Medulla oblongata (tissue), 1 donor: ENCODE data around the gene RAI1.
A peak's percentile ranks its signal among the peaks of the same experiment; 100 is the strongest.

Experiments used
- DNase-seq: peaks from one replicate; pipeline ENCODE4 v3.0.0-alpha.2; 2015; ENCODE audit errors: extremely low spot score

RAI1 gene

GRCh38 chr17:17719199-17719940 lies 38.1 kb downstream of the RAI1 start:
- DNase-seq, result no peak

DNA sequence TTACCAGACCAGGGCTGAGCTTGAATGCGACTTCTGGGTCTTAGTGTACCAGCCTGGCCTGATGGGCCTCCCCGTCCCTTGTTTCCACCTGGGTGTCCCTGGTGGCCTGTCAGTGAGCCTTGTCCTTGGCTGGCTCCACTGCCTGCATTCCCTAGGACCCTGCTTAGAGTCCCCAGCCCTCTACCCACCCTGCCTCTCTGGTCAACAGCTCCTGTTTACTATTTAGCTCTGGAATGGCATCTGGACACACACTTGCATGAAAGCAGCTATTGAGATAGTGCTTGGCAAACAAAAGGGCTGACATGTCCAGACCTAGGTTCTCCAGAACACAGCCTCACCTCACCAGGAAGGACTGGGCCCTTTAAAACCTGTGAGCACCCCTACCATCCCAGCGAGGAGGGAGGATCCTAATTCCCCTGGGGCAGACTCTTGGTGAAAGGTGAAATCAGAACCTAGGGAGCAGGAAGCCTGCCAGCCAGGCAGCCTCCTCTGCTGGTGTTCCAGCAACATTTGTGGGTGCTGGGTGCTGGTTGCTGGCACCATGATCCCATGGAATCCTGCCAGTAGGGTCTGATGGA lies 38.8 kb downstream of the RAI1 start:
- no peak for DNase-seq

DNA sequence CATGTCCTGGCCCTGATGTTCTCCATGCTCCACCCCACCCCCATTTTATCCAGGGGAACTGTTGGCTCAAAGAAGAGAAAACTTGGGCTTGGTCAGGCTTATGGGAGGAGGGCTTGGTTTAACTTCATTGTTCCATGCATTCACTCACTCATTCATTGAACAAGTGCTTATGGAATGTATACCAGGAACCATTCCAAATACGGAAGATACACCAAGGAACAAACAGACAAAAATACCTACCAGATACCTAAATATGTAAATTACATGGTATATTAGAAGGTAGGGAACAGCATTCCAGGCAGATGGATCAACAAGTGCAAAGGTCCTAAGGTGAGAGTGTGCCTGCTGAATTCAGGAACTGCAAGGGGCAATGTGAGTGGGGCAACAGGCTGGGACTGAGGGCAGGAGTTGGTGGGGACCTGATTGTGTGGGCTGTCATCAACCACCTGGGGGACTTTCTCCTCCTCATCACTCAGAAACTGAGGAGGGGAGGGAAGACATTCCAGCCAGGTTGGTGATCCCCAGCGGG lies 39.9 kb downstream of the RAI1 start:
- no peak for DNase-seq

DNA sequence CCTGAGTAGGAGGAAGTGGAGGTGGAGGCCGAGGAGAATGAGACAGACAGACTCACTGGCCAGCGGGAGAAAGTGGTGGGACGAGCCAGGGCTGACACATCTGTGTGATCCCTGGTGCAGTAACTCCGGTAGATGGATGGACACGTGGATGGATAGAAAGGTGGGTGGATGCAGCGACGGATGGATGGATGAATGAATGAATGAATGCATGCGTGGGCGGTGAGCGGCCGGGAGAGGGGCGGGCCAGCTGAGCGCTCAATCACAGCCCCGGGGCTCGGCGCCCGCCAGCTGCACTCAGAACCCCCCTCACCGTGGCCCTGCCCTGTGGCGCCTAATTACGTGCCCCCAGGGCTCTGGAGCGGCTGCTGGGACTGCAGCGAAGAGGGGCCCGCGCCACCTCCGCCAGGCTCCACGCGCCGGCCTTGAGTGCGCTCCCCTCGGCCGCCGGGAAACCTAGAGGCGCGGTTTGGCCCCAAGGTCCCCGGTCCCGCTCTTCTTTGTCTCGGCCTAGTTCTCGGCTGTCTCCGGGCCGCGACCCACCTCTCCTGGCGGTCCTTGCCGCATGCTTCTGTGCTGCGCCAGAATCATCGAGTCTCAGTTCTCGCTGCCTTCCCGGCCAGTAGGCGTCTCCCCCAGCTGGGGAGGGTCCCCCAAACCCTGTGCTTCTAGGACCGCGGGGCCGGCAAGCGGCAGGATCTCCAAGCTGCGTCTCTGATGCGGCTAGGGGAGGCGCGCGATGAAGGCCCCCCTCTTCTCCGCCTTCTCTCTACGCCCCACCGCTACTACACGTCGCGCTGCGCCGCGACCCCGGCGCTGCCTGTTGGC lies 41.0 kb downstream of the RAI1 start:
- no peak for DNase-seq

- no peak for DNase-seq
Observed at GRCh38 chr17:17722906-17723353, 41.7 kb downstream of the RAI1 start.

GRCh38 chr17:17723354-17724261 lies 42.4 kb downstream of the RAI1 start:
- peak; percentile 27 for DNase-seq

- DNase-seq, result no peak
Observed at GRCh38 chr17:17724307-17725010, 43.2 kb downstream of the RAI1 start.

GRCh38 chr17:17725011-17725751 lies 43.9 kb downstream of the RAI1 start:
- DNase-seq, result no peak

- no peak for DNase-seq
Observed at GRCh38 chr17:17725752-17726457, 44.6 kb downstream of the RAI1 start.

DNA sequence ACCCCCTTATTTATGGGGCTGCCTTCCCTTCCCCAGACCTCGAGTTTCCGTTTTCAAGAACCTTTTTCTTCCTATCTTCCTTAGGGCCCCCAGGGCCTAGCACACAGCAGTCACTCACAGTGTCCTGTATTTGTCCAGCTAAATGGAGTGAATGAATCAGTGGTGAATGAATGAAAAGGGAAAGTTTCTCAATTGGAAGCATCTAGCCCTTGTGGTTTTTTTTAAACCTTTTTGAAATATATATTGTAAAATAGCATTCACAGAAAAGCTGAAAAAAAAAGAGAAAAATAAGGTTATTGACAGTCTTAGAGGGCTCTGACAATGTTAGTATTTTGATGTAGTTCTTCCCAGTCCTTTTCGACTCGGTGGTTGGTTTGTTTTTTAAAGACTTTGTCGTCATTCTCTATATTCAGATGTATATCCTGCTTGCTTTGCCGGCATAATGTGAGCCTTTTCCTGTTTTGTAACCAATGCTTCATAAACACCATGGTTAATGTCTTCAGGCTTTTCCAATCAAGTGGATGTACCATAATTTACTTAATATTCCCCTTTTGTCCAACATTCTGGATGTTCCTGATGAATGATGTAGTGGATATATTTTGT lies 45.3 kb downstream of the RAI1 start:
- no peak for DNase-seq

GRCh38 chr17:17727111-17727659 lies 45.9 kb downstream of the RAI1 start:
- no peak for DNase-seq

DNA sequence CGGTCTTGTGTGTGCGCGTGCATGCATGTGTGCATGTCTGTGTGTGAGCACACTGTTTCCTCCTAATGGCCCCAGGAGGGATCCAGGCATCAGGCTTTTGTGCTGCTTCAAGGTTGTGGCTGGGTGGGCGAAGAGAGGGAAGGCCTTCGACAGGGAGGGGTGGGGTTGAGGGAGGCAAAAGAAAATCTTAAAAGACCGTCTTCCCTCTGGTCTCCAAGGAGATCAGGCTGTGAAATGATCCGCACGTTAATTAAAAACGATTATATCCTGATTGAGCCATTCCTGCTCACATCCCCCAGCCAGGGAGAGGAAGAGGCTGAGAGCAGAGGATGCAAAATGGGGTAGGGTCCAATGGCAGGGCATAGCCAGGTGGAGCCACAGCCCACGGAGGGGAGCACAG lies 46.9 kb downstream of the RAI1 start:
- no peak for DNase-seq

GRCh38 chr17:17728550-17729251 lies 47.4 kb downstream of the RAI1 start:
- DNase-seq, result no peak

GRCh38 chr17:17729620-17730249 lies 48.5 kb downstream of the RAI1 start:
- DNase-seq, result peak; percentile 57

- DNase-seq, result no peak
Observed at GRCh38 chr17:17730250-17730935, 49.1 kb downstream of the RAI1 start.

- DNase-seq, result no peak
Observed at GRCh38 chr17:17732444-17732843, 51.2 kb downstream of the RAI1 start.
